Hindlimb muscle (tissue), 1 donor: ENCODE data around the gene ANKEF1. TPM values are rescaled to one million over a fixed set of nuclear protein-coding genes. Genes with fewer than 3 reads are reported as not detected.

Source experiments
- DNase-seq: peaks from one replicate; pipeline ENCODE4 v3.0.0-alpha.2; 2013
- polyA plus RNA-seq: library from polyadenylated mRNA; unstranded; fragments of 120-200 nt; gene quantifications from one replicate; pipeline ENCODE4 v1.2.1, GENCODE V29; 2013; ENCODE audit not compliant: insufficient read length

ANKEF1 gene
- polyA plus RNA-seq, 1 donor, result 1.6 TPM

DNA sequence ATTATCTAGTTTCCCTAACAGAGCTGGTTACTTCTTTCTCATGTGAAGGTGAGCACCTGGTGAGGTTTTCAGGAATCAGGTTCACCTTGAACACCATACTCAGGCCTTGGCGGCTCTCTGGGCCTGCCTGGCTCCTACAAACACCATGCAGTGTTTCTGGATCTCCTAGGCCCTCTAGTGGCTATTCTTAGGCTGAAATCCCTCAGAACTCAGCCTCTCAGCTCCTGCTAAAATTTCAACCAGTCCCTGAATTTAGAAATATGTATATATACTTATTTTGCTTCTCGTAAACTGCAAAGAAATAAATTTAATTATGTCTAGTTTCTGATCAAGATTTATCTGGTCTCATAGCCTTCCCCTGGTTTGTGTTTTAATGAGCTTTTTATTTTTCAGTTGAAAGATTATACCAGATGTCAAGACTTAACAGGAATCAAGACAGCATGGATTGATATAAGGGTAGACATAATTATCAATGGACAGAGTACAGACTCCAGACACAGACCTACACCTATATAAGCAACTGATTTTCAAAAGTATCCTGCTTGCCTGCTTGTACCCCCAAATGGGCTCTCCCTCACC is 55.9 kb downstream of the ANKEF1 start:
- DNase-seq, result peak; percentile 45

- DNase-seq, result no peak
Measured at GRCh38 chr20:10093087-10093591, 58.4 kb downstream of the ANKEF1 start.

DNA sequence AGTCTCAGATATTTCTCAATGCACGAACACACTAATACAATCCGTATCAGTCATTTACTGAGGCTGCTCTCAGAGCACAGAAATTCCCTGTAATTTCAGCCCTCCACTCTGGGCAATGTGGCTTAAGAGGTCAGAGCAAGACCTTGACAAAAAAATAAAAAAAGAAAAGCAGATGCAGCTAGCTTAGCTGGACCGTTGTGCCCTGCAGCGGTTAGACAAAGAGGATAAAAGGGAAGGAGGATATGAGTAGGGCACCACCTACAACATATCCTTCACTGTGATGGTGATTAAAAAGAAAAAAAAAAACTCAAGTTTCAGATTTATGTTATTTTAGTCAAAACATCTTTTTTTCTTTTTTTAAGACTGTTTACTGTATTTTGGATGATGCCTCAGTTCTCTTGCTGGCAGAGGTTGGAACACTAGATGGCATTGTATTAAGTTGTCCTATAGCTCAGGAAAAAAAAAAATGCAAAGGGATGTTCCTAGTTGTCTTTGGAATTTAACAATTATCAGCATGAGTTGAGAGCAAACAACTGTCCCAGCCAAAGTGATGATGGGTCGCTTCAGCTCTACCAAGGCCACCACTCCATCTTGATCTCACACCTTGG is 59.9 kb downstream of the ANKEF1 start:
- DNase-seq, result no peak

DNA sequence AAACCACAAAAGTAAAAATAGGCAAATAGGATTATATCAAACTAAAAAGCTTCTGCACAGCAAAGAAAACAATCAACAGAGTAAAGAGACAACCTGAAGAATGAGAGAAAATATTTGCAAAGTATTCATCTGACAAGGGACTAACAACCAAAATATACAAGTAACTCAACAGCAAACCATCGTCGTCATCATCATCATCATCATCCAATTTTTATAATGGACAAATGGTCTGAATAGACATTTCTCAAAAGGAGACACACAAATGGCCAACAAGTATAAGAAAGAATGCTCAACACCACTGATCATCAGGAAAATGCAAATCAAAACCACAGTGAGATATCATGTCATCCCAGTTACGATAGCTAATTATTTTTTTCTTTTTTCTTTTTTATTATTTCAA is 62.0 kb downstream of the ANKEF1 start:
- no peak for DNase-seq

DNA sequence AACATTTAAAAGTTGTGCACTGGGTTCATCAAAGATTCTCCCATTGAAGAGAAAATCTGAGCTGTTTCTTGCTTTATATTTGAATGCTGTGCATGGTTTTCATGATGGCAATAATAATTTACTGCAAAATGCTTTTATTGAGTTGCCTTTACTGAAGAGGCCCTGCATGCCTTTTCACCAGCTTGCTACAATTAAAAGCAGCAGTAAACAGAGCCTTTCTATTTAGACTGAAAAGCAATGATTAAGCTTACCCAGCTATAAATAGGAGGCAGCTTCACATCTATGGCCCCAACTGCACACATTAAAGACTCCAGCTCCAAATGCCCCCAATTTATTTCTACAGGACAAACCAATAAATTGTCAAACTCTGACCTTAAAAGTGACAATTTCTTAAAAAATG is 70.3 kb downstream of the ANKEF1 start:
- no peak for DNase-seq

Other genes with a start within 250 kb of the ANKEF1 start
- 0.13 TPM for gene PAK5, start 195.9 kb upstream of the ANKEF1 start, polyA plus RNA-seq
- gene SNAP25, start 183.8 kb downstream of the ANKEF1 start, polyA plus RNA-seq, result 1.1 TPM